Measurements from ENCODE around the gene ACSL4. TPM values are rescaled to one million over a fixed set of nuclear protein-coding genes. Genes with fewer than 3 reads are reported as not detected.

ACSL4 gene
- total and polyA plus RNA-seq, 5 donors from 2014 or later = 13.4 to 32.2 (median 16.7) TPM

DNA sequence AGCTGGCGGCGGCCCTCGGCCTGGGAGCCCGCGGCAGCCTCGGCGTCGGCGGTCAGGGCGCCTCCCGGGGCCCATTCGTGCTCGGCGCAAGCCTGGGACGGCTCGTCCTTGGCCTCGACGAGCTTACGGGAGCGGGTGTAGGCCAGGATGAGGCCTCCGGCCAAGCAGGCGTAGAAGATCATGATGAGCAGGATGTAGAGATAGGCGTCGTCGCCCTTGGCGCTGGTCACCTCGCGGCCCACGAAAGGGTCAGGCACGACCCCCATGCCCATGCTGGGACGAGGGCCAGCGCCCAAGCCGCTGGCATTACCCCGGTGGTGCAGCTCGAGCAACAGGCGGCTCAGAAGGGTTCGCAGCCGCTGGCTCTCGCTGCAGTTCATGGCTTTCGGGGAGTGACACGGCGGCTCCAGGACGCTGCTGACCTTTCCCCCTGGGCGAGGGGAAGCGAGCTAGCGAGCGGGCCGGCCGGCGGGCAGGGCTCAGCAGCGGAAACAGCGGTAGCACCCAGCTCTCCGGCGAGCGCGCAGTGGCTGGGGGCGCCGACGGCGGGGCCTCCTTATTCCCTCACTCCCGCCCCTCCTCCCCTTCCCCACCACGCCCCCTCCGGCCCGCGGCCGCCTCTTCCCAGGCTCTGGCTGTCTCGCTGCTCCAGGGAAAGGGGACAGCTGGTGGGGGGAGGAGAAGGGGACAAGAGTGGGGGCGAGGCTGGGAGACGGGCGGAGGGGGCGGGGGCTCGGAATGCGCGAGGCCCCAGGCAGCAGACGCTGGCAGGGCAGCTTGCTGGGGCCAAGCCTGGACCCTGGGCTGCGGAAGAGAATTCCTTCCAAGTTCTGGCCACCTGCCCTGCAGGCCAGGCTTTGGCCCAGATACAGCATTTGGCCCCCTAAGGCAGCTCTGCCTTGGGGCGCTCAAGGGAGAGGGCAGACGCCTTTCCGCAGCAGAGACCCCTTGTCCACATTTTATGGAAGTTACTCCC, 108.1 kb downstream of the ACSL4 start, which contains the start of gene KCNE5:
TSS of gene KCNE5 (minus strand) at position 532 of the 976 bp plus-strand sequence. CDS start at position 380, 152 bp downstream.
- H3K36me3 Mint-ChIP-seq = peaks cover 3% of the 10 kb centered on the region
- H3K27me3 ChIP-seq (ENCODE audit: control insufficient read depth, insufficient read depth, low read length) = no peaks in the 10 kb centered on the region

GRCh38 chrX:109623997-109624396, 109.1 kb downstream of the ACSL4 start:
- H3K27ac Mint-ChIP-seq = no peak overlapping the region
- H3K4me1 ChIP-seq (ENCODE audit: control insufficient read depth, insufficient read depth, low read length, poor library complexity, severe bottlenecking) = no peaks in the 10 kb centered on the region

More for the DNA sequence above, 108.1 kb downstream of the ACSL4 start, which contains the start of gene KCNE5:
- Mint-ChIP-seq H3K4me1 (no peaks in the 10 kb centered on the region), H3K27me3 (no peaks in the 10 kb centered on the region), H3K27ac (no peak within 1 kb of the TSS), H3K4me3 (no peak within 1 kb of the TSS), H3K9me3 (peaks cover 0 to 3% (median 0%) of the 10 kb centered on the region in 7 donors)
- no peak within 1 kb of the TSS for H3K27ac ChIP-seq (ENCODE audit: insufficient read depth, low read length, poor library complexity, severe bottlenecking)
- no peak for DNase-seq
- no peaks in the 10 kb centered on the region for H3K4me1 ChIP-seq (ENCODE audit: control insufficient read depth, insufficient read depth, low read length, poor library complexity, severe bottlenecking)
- H3K9me3 ChIP-seq (ENCODE audit: control insufficient read depth in 2 of 2, low read length in 2 of 2) = no peaks in the 10 kb centered on the region
- no peak within 1 kb of the TSS for H3K4me3 ChIP-seq (ENCODE audit: low read depth, low read length)
- H3K36me3 ChIP-seq (ENCODE audit: control insufficient read depth, insufficient read depth, low read length) = no peaks in the 10 kb centered on the region
- no peak for ATAC-seq (ENCODE audit: low read depth in 2 of 2)

GRCh38 chrX:109622270-109622669, 110.8 kb downstream of the ACSL4 start:
- Mint-ChIP-seq H3K4me3 (no peak overlapping the region), H3K27me3 (no peaks in the 10 kb centered on the region), H3K36me3 (no peaks in the 10 kb centered on the region), H3K4me1 (no peaks in the 10 kb centered on the region), H3K9me3 (peaks cover 0 to 1% (median 0%) of the 10 kb centered on the region in 7 donors), H3K27ac (no peak overlapping the region)
- DNase-seq (no peak), ATAC-seq (ENCODE audit: low read depth in 2 of 2) (no peak)
- no peaks in the 10 kb centered on the region for H3K4me1 ChIP-seq (ENCODE audit: control insufficient read depth, insufficient read depth, low read length, poor library complexity, severe bottlenecking)
- no peaks in the 10 kb centered on the region for H3K9me3 ChIP-seq (ENCODE audit: control insufficient read depth in 2 of 2, low read length in 2 of 2)
- no peaks in the 10 kb centered on the region for H3K27me3 ChIP-seq (ENCODE audit: control insufficient read depth, insufficient read depth, low read length)
- no peak overlapping the region for H3K27ac ChIP-seq (ENCODE audit: insufficient read depth, low read length, poor library complexity, severe bottlenecking)
- H3K36me3 ChIP-seq (ENCODE audit: control insufficient read depth, insufficient read depth, low read length) = no peaks in the 10 kb centered on the region
- H3K4me3 ChIP-seq (ENCODE audit: low read depth, low read length) = no peak overlapping the region

More at GRCh38 chrX:109623997-109624396, 109.1 kb downstream of the ACSL4 start:
- Mint-ChIP-seq H3K36me3 (no peaks in the 10 kb centered on the region), H3K4me1 (no peaks in the 10 kb centered on the region), H3K9me3 (peaks cover 0 to 3% (median 0%) of the 10 kb centered on the region in 7 donors), H3K27me3 (no peaks in the 10 kb centered on the region), H3K4me3 (no peak overlapping the region)
- Histone ChIP-seq H3K4me3 (ENCODE audit: low read depth, low read length) (no peak overlapping the region), H3K36me3 (ENCODE audit: control insufficient read depth, insufficient read depth, low read length) (no peaks in the 10 kb centered on the region), H3K9me3 (ENCODE audit: control insufficient read depth in 2 of 2, low read length in 2 of 2) (no peaks in the 10 kb centered on the region), H3K27ac (ENCODE audit: insufficient read depth, low read length, poor library complexity, severe bottlenecking) (no peak overlapping the region), H3K27me3 (ENCODE audit: control insufficient read depth, insufficient read depth, low read length) (no peaks in the 10 kb centered on the region)
- DNase-seq (no peak), ATAC-seq (ENCODE audit: low read depth in 2 of 2) (no peak)

- no peaks in the 10 kb centered on the region for H3K27me3 Mint-ChIP-seq
- H3K36me3 Mint-ChIP-seq = no peaks in the 10 kb centered on the region
- peaks cover 0 to 1% (median 0%) of the 10 kb centered on the region in 7 donors for H3K9me3 Mint-ChIP-seq
- H3K4me3 Mint-ChIP-seq = no peak overlapping the region
- DNase-seq (no peak), ATAC-seq (ENCODE audit: low read depth in 2 of 2) (no peak)
- H3K36me3 ChIP-seq (ENCODE audit: control insufficient read depth, insufficient read depth, low read length) = no peaks in the 10 kb centered on the region
- no peaks in the 10 kb centered on the region for H3K4me1 Mint-ChIP-seq
- no peak overlapping the region for H3K4me3 ChIP-seq (ENCODE audit: low read depth, low read length)
- H3K27ac Mint-ChIP-seq = no peak overlapping the region
- H3K27ac ChIP-seq (ENCODE audit: insufficient read depth, low read length, poor library complexity, severe bottlenecking) = no peak overlapping the region
- H3K9me3 ChIP-seq (ENCODE audit: control insufficient read depth in 2 of 2, low read length in 2 of 2) = no peaks in the 10 kb centered on the region
- no peaks in the 10 kb centered on the region for H3K4me1 ChIP-seq (ENCODE audit: control insufficient read depth, insufficient read depth, low read length, poor library complexity, severe bottlenecking)
- no peaks in the 10 kb centered on the region for H3K27me3 ChIP-seq (ENCODE audit: control insufficient read depth, insufficient read depth, low read length)
These were observed 113.3 kb downstream of the ACSL4 start for GRCh38 chrX:109619771-109620170.

DNA sequence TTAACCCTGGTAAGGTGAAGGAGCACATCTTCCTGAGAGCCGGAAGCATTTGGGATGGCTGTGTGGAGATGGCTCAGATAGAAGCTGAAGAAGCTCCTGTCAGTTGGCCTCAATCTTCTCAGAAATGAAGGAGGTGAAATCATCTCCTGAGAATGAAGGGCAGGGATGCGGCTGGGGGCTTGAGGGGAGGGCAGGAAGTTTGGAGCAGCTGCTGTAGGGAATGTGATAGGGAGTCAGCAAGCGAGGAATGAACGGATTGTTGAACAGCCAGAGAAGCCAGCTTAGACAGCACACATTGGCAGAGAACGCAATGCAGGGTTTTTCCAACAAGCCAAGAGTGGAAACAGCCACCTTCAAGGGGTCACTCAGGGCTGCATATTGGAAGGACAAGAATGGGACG, 118.1 kb downstream of the ACSL4 start:
- no peaks in the 10 kb centered on the region for H3K9me3 Mint-ChIP-seq
- H3K4me1 Mint-ChIP-seq = no peaks in the 10 kb centered on the region
- H3K9me3 ChIP-seq (ENCODE audit: control insufficient read depth in 2 of 2, low read length in 2 of 2) = no peaks in the 10 kb centered on the region
- no peak overlapping the region for H3K27ac ChIP-seq (ENCODE audit: insufficient read depth, low read length, poor library complexity, severe bottlenecking)
- H3K36me3 Mint-ChIP-seq = no peaks in the 10 kb centered on the region
- no peaks in the 10 kb centered on the region for H3K36me3 ChIP-seq (ENCODE audit: control insufficient read depth, insufficient read depth, low read length)
- no peaks in the 10 kb centered on the region for H3K27me3 Mint-ChIP-seq
- ATAC-seq (ENCODE audit: low read depth in 2 of 2) (no peak), DNase-seq (no peak)
- H3K27me3 ChIP-seq (ENCODE audit: control insufficient read depth, insufficient read depth, low read length) = no peaks in the 10 kb centered on the region
- H3K4me3 ChIP-seq (ENCODE audit: low read depth, low read length) = no peak overlapping the region
- H3K4me3 Mint-ChIP-seq = no peak overlapping the region
- no peak overlapping the region for H3K27ac Mint-ChIP-seq
- no peaks in the 10 kb centered on the region for H3K4me1 ChIP-seq (ENCODE audit: control insufficient read depth, insufficient read depth, low read length, poor library complexity, severe bottlenecking)

- H3K4me3 ChIP-seq (ENCODE audit: low read depth, low read length) = no peak overlapping the region
- Mint-ChIP-seq H3K9me3 (peaks cover 0 to 4% (median 0%) of the 10 kb centered on the region in 7 donors), H3K27ac (no peak overlapping the region), H3K36me3 (no peaks in the 10 kb centered on the region), H3K4me3 (no peak overlapping the region), H3K27me3 (peaks cover 24% of the 10 kb centered on the region), H3K4me1 (no peaks in the 10 kb centered on the region)
- no peaks in the 10 kb centered on the region for H3K4me1 ChIP-seq (ENCODE audit: control insufficient read depth, insufficient read depth, low read length, poor library complexity, severe bottlenecking)
- H3K36me3 ChIP-seq (ENCODE audit: control insufficient read depth, insufficient read depth, low read length) = no peaks in the 10 kb centered on the region
- H3K9me3 ChIP-seq (ENCODE audit: control insufficient read depth in 2 of 2, low read length in 2 of 2) = no peaks in the 10 kb centered on the region
- H3K27me3 ChIP-seq (ENCODE audit: control insufficient read depth, insufficient read depth, low read length) = no peaks in the 10 kb centered on the region
- no peak overlapping the region for H3K27ac ChIP-seq (ENCODE audit: insufficient read depth, low read length, poor library complexity, severe bottlenecking)
- ATAC-seq (ENCODE audit: low read depth in 2 of 2) = no peak
- no peak for DNase-seq
These were observed 131.6 kb downstream of the ACSL4 start for GRCh38 chrX:109601486-109601885.

GRCh38 chrX:109600237-109600651, 132.8 kb downstream of the ACSL4 start:
- no peak overlapping the region for H3K4me3 Mint-ChIP-seq
- H3K4me1 ChIP-seq (ENCODE audit: control insufficient read depth, insufficient read depth, low read length, poor library complexity, severe bottlenecking) = no peaks in the 10 kb centered on the region
- H3K36me3 Mint-ChIP-seq = no peaks in the 10 kb centered on the region
- H3K4me3 ChIP-seq (ENCODE audit: low read depth, low read length) = no peak overlapping the region
- no peaks in the 10 kb centered on the region for H3K27me3 ChIP-seq (ENCODE audit: control insufficient read depth, insufficient read depth, low read length)
- H3K4me1 Mint-ChIP-seq = no peaks in the 10 kb centered on the region
- H3K36me3 ChIP-seq (ENCODE audit: control insufficient read depth, insufficient read depth, low read length) = no peaks in the 10 kb centered on the region
- DNase-seq (no peak), ATAC-seq (ENCODE audit: low read depth in 2 of 2) (no peak)
- H3K9me3 ChIP-seq (ENCODE audit: control insufficient read depth in 2 of 2, low read length in 2 of 2) = no peaks in the 10 kb centered on the region
- peaks cover 24% of the 10 kb centered on the region for H3K27me3 Mint-ChIP-seq
- H3K27ac Mint-ChIP-seq = no peak overlapping the region
- peaks cover 0 to 3% (median 0%) of the 10 kb centered on the region in 7 donors for H3K9me3 Mint-ChIP-seq
- no peak overlapping the region for H3K27ac ChIP-seq (ENCODE audit: insufficient read depth, low read length, poor library complexity, severe bottlenecking)

Data from CD4-positive, CD25-positive, alpha-beta regulatory T cell (primary cell).